AG04450 (cell line): ENCODE results near the gene KCNJ4. TPM values are rescaled to one million over a fixed set of nuclear protein-coding genes. Genes with fewer than 3 reads are reported as not detected.

Experiments
- CTCF ChIA-PET: fragments of 300-600, 350-600 bp; formaldehyde crosslinking; extraction: SDS; loops from one replicate; lab custom pipeline; 2022; ENCODE audit warnings: antibody characterized with exemption, inconsistent platforms; lab: Charles Lee
- POLR2A ChIA-PET: fragments of 350-600 bp; formaldehyde crosslinking; extraction: SDS; loops from one replicate; lab custom pipeline; 2021; ENCODE audit warnings: antibody characterized with exemption, inconsistent platforms; lab: Yijun Ruan, JAX
- DNase-seq: peaks from one replicate; pipeline ENCODE4 v3.0.0-alpha.2; 2011; ENCODE audit warnings: low read depth, low spot score
- H3K27ac ChIP-seq: one replicate; pipeline ENCODE4 v1.5.1; 2012; ENCODE audit warnings: low read depth, low read length, control low read depth
- H3K27me3 ChIP-seq: one replicate; pipeline ENCODE4 v1.6.0; 2012; ENCODE audit warnings: low read length; ENCODE audit not compliant: control insufficient read depth, insufficient read depth
- H3K4me3 ChIP-seq: 2 replicates; pipeline ENCODE4 v1.5.1; 2011; ENCODE audit warnings: mild to moderate bottlenecking, low read depth, low read length, control low read depth
- H3K9me3 ChIP-seq: 2 replicates; pipeline ENCODE4 v1.5.1; 2012; ENCODE audit warnings: low read length; ENCODE audit not compliant: control insufficient read depth, insufficient read depth
- CTCF ChIP-seq: IDR thresholded peaks from 2 replicates; pipeline ENCODE4 v1.5.1; 2011; ENCODE audit warnings: low read depth, low read length, control low read depth, inconsistent platforms
- polyA plus RNA-seq: library from polyadenylated mRNA; depleted of rRNA; stranded (reverse); fragments of >200 nt; gene quantifications from 2 replicates; pipeline ENCODE4 v1.2.3, GENCODE V29; 2011

KCNJ4 gene
- polyA plus RNA-seq, 1 experiment, result not detected

- Histone ChIP-seq H3K27me3 (no peaks in the 10 kb centered on the region), H3K9me3 (no peaks in the 10 kb centered on the region), H3K4me3 (no peak overlapping the region), H3K27ac (no peak overlapping the region)
- POLR2A ChIA-PET, result interaction anchor here (1.4 to 2.6 kb wide), 3 partner anchors 9 to 14 kb away, joined by 3 to 22 read pairs (median 9); no protein-coding TSS in a partner anchor
- TF ChIP-seq CTCF, result 0 out of 2 replicates have a peak, but pooled peaks have one; percentile 2
- no peak for DNase-seq
- CTCF ChIA-PET, result interaction anchor here (0.7 kb wide), 1 partner anchor 186 kb away, joined by 3 read pairs; no protein-coding TSS in a partner anchor
These were observed 39.9 kb upstream of the KCNJ4 start for GRCh38 chr22:38494939-38495338.

GRCh38 chr22:38494498-38494897 lies 39.5 kb upstream of the KCNJ4 start:
- ChIA-PET CTCF (interaction anchor here (0.7 kb wide), 1 partner anchor 187 kb away, joined by 3 read pairs; no protein-coding TSS in a partner anchor), POLR2A (interaction anchor here (1.4 to 2.6 kb wide), 3 partner anchors 8 to 14 kb away, joined by 3 to 22 read pairs (median 9); no protein-coding TSS in a partner anchor)
- H3K27me3 ChIP-seq, result no peaks in the 10 kb centered on the region
- H3K27ac ChIP-seq, result no peak overlapping the region
- no peak for TF ChIP-seq CTCF
- no peak for DNase-seq
- no peak overlapping the region for H3K4me3 ChIP-seq
- no peaks in the 10 kb centered on the region for H3K9me3 ChIP-seq

- ChIA-PET CTCF (interaction anchor here (0.8 kb wide), 1 partner anchor 11 kb away, joined by 3 read pairs; no protein-coding TSS in a partner anchor), POLR2A (interaction anchor here (0.7 to 3.1 kb wide), 3 partner anchors 9 to 346 kb away, joined by 3 to 27 read pairs (median 5); no protein-coding TSS in a partner anchor)
- no peak overlapping the region for H3K27ac ChIP-seq
These were observed 36.8 kb upstream of the KCNJ4 start for GRCh38 chr22:38491707-38492348.

DNA sequence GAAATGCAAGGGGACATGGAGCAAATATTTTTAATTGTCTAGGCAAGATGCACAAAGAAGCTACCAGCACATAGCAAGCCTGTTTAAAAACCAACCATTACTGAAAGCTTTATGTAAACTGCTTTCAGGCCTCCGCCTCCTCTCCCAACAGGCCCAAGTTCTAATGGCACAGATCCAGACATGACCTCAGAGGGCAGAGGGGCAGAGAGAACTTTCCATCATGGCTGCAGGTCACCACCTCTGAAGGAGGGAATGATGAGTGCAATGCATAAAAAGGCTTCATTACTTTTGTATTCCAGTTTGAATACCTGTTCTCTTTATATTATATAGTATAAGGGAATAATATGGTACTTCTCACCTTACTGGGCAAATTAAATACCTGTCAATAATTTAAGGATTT lies 35.9 kb upstream of the KCNJ4 start:
- Histone ChIP-seq H3K27me3 (no peaks in the 10 kb centered on the region), H3K4me3 (no peak overlapping the region), H3K9me3 (no peaks in the 10 kb centered on the region), H3K27ac (peak overlapping the region; percentile 40)
- POLR2A ChIA-PET, result interaction anchor here (0.9 to 3.1 kb wide), 3 partner anchors 10 to 12 kb away, joined by 5 to 27 read pairs (median 10); no protein-coding TSS in a partner anchor
- peak; percentile 54 for DNase-seq
- CTCF ChIA-PET, result no interaction called here
- no peak for TF ChIP-seq CTCF

More at GRCh38 chr22:38491707-38492348, 36.8 kb upstream of the KCNJ4 start:
- no peak for TF ChIP-seq CTCF
- H3K27me3 ChIP-seq, result no peaks in the 10 kb centered on the region
- no peak for DNase-seq
- H3K9me3 ChIP-seq, result no peaks in the 10 kb centered on the region
- no peak overlapping the region for H3K4me3 ChIP-seq

DNA sequence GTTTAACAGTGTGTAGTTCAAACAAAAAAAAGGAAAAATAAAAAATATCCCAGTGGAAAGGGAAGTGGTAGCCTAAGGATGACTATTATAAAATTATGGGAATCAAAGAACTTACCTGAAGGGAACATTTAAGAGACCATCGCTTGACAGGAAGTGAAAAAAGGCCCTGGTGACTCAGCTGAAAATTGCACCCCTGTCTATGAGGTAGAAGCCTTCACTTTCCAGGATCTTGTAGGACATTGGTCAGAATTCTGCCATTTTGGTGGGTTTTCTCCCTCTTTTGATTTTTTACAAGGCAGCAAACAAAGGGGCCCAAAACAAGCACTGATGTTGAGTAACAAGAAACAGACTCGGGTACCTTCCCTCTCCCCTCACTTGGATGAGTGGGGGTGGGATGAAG lies 35.5 kb upstream of the KCNJ4 start:
- no peak for TF ChIP-seq CTCF
- POLR2A ChIA-PET, result interaction anchor here (0.9 to 3.1 kb wide), 4 partner anchors 8 to 12 kb away, joined by 5 to 27 read pairs (median 8); no protein-coding TSS in a partner anchor
- peak overlapping the region; percentile 40 for H3K27ac ChIP-seq
- no peak overlapping the region for H3K4me3 ChIP-seq
- no peaks in the 10 kb centered on the region for H3K9me3 ChIP-seq
- CTCF ChIA-PET, result no interaction called here
- DNase-seq, result no peak
- H3K27me3 ChIP-seq, result no peaks in the 10 kb centered on the region
